ENCODE results near the gene PI16.

- TF ChIP-seq POLR2AphosphoS5 (IDR thresholded peaks at IDR 0.05; ENCODE audit: low read depth, low read length) (no peak), REST (IDR thresholded peaks at IDR 0.05; ENCODE audit: insufficient read depth in 1 of 2, low read depth in 2 of 2, low read length in 2 of 2) (no peak)
Observed at GRCh38 chr6:36980129-36980528, 25.6 kb downstream of the PI16 start.
